Stimulated activated CD4-positive, alpha-beta T cell treated with anti-CD3 and anti-CD28 coated beads, Interleukin-1b, Interleukin-23, amount 100 ng/mL, for 1 hour (primary cell): Measurements from ENCODE around the gene PLIN4.

Source experiments
- DNase-seq, 2 donors: peaks; one replicate each; pipeline ENCODE4 v3.0.0-alpha.2; 2020; ENCODE audit warnings: low read depth in 2 of 2

Gene PLIN4

DNA sequence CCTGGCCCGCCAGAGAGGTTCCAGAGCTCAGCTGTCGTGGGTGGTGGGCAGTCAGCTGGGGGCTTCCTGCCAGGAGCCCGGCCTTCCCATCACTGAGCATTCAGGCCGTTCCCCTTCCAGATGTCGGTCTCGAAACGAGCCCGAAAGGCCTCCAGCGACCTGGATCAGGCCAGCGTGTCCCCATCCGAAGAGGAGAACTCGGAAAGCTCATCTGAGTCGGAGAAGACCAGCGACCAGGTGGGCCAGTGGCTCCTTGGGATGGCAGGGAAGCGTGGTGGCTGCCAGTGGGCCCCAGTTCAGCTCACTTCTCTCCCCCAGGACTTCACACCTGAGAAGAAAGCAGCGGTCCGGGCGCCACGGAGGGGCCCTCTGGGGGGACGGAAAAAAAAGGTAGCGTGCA, 26.8 kb downstream of the PLIN4 start:
- DNase-seq = no peak

DNA sequence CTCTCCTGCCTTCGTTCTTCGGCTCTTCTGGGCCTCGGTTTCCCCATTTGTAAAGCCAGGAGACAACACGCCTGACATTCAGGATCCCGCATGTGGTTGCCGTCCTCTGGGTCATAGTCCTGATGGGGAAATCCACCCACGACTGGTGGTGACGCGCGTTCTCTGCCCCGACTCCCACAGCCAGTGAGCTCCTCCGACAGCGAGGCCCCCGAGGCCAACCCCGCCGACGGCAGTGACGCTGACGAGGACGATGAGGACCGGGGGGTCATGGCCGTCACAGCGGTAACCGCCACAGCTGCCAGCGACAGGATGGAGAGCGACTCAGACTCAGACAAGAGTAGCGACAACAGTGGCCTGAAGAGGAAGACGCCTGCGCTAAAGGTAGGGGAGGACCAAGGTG, 29.8 kb downstream of the PLIN4 start:
- no peak for DNase-seq

DNA sequence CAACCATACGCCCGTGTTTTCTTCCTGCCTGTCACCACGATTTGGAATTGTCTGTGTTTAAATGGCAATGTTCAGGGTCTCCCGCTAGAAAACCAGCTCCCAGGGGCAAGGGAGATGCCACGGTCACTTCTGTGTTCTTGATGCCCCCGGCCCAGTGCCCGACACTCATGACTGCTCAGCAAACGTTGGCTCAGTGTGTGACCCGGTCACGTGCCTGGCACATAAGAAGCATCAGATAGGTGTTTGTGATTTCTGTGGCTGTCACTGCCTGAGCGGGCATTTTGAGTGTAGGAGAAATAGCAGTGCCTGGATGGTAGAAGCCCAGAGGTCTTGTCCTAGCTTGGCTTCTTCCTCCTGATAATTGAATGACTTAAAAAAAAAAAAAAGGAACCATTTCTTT, 30.7 kb downstream of the PLIN4 start:
- DNase-seq = no peak

DNA sequence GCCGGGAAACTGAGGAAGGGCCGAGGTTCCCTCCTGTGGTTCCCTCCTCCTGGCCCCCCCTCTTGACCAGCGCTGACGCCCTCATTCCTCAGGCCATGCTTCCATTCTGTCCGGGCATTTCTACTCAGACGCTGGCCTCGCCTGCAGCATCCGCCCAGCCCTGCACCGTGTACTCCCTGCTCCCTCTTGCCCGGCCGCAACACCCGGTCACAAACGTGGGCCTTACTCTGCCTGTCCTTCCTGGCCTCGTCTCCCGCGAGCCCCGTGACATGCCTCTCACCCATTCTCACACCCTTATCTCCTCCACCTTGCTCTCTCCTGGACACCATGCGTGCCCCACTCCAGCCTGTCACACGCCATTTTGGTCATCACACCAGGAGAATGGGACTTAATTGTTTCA, 34.9 kb downstream of the PLIN4 start:
- no peak for DNase-seq

DNA sequence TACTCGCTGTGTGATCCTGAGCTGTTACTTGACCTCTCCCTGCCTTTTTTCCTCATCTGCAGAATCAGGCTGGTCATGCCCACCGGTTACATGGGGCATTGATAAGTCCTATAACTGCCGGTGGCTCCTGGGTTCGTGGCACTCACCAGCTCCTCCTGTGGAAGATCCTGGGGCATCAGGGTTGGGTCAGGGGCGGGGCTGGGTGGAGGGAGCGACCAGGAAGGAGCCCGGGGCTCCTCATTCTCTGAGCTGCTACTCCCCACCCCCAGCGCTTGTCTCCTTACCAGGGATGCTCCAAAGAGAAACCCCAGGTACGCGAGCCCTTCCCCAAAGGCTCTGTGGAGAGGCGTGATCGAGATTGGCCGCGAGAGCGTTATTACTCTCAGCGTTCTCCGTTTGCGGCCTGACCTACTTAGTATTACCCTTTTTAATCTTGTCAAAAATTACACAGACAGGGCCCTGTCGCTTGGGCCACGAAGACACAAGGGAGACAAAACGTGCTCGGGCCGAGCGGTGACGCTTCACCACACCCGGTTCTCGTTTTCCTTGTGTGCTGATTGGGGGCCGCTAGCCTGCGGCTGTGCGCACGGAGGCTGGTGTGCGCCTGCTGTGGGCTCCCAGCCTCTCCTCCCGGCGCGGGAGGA, 35.4 kb downstream of the PLIN4 start:
- no peak for DNase-seq

DNA sequence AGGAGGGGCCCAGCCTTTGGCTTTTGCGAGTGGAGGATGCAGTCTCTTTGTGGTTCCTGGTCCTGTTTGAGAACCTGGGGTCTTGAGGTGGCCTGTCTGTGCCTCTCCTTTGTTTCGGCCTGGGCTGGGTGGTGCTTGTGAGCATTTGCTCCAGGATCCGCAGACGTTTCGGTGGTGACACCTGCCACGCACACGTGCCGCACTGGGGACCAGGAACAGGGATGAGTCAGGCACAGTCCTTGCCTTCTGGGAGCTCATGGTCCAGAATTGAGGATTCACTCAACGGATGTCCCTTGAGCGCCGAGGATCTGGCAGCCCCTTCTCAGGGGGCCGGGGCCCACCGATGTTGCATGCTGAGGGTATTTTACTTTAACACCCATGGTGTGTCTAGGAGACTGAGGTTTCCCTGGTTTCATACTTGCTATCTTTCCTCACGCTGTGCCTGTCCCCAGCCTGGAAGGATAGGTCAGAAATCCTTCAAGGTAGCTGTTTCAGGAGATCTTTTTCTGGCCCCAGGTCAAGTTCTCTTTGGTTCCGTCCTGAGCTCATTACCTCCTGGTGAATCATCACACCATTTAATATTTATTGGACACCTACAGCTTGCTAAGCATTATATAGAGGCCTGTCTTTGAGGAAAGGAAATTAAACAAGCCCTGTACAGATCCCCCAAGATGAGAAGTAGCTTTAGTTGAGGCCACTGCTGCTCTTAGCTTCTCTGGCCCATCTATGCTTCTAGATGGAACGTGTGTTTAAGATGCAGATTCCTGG, 41.1 kb downstream of the PLIN4 start:
- DNase-seq = no peak

DNA sequence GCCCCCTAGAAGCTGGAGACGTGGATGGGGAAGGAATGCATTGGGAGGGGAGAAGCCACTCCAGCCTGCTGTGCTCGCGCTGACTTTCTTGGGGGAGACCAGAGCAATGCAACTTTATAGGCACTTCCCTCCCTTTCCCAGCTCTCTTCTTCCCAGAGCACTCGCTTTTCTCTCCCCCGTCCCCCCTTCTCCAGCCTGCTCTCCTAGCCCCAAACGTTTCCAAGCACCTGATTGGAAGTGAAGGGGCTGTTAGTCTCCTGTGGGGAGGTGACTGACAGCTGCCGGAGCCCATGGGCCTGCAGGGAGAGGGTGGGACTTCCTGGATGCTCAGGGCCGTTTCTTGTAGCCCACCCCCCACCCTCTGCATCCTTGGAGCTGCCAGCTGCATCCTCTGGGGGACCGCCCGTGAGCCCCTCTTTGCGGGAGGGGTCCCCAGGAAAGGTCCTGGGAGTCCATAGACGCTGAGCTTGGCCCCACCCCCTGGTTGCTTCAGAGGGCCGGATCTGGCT, 43.7 kb downstream of the PLIN4 start:
- no peak for DNase-seq

DNA sequence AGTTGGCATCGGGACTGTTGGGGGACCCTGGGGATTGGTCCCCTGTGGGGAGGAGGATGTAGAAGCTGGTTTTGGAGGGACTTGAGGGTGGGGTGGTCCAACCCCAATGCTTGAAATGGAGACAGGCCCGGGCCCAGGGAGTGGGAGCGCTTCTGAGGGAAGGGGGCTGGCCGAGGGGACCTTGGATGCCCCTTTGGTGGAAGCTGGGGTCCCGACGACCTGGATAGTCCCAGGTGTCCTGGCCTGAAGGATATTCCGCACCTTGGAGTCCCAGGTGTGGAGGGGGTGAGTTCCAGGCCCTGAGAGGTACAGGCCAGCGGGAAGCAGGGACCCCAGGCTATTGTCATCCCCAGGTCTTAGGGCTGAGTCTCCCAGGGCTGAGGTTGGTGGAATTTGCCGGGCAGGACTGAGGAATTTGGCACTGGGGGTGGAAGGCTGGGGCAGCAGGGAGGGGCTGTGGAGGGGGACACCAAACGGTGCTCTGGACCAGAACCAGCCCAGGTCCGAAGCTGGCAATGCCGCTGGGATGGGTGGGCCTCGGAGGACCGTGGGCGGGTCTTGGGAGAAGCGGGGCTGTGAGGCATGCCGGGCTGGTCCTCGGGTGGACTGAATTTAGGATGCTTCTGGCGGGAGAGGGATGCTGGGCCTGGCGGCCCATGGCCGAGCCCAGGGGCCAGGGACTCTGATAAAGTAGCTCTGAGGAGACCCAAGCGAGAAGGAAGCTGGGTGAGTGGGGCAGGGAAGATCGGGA, 44.3 kb downstream of the PLIN4 start:
- no peak for DNase-seq

DNA sequence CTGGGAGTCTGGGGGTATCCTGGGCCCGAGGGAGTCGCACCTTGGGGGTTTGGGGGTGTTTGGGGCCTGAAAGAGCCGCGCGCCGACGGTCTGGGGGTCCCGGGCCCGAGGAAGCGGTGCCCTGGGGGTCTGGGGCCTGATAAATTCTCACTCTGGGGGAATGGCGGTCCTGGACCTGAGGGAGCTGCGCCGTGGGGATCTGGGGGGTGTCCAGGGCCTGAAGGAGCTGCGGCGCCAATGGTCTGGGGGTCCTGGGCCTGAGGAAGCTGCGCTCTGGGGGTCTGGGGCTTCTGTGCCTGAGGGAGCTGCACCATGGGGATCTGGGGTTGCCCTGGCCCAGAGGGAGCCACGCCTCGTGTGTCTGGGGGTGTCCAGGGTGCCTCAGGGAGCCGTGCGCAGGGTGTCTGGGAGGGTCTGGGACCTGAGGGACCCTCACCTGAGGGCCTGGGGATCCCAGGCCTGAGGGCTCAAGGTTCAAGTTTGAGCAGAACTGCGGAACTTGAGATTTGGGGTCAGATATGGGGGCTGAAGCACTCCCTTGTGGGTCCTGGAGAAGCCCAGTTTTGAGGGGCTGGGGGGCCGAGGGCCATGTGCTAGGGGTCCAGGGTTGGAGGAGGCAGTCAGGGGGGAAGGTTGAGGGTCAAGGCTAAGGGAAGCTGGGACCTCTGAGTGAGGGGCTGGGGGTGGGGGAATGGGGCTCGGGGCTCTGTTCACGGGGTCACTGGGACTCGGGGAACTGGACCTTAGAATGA, 45.1 kb downstream of the PLIN4 start:
- DNase-seq = no peak

DNA sequence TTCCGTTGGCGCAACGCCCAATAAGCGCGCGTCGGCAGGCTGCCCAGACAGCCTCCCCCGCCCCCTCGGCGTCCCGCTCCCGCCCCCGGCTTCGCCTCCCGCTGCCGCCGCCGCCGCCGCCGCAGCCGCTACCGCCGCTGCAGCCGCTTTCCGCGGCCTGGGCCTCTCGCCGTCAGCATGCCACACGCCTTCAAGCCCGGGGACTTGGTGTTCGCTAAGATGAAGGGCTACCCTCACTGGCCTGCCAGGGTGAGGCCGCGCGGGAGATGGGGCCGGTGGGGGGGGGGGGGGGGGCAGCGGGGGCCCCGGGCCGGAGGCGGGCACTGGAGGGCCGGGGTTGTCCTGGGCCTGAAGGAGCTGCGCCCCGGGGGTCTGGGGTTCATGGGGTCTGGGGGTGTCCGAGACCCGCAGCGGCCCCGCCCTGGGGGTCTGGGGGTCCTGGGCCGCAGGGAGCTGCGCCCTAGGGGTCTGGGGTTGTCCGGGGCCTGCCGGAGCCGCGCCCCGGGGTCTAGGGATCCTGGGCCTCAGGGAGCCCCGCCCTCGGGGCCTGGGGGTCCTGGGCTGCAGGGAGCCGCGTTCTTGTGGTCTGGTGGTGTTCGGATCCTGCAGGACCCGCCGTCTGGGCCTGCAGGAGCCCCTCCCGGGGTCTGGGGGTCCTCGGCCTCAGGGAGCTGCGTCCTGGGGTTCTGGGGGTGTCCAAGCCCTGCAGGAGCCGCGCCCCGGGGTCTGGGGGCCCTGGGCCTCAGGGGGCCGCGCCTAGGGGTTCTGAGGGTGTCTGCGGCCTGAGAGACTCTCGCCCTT, 45.9 kb downstream of the PLIN4 start, which contains the start of gene HDGFL2:
Gene HDGFL2 (plus strand): TSS at position 124 of the 801 bp plus-strand sequence. CDS start 54 bp downstream, at position 178.
- DNase-seq = peak in 1 of 2 donors; percentile 89

DNA sequence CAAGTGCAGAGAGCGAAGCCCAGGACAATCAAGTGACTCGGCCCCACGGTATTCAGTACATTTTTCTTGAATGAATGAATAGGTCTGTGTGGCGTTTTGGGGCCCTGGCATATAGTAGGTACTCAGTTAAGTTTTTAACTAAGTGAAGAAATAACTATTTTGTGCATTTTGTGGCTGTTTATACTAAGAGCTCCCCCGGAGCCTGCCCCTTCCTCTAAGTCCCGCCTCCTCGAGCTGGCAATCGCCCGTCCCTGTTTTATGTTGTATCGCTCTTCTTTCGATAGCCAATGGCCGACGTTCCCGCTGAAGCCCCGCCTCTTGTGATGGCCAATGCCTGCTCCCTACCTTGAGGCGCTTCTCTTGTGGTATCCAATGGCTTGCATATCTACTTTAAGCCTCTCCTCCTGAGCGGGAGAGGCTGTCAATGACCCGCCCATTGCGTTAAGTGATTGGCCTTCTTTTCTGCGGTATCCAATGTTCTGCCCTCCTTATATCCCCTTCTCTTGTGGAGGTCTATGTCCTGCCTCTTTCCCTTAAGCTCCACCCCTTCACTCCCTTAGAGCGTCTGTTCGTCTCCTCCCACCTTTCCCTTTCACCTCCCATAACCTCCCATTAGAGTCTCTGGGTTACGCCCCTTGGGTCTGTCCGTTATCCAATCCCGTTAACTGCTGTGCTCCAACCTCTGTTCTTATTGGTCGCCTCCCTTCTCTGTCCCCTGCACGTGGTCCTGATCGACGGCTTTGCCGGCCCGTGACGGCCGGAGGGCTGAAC, 46.7 kb downstream of the PLIN4 start:
- DNase-seq = peak; percentile 87 to 95

DNA sequence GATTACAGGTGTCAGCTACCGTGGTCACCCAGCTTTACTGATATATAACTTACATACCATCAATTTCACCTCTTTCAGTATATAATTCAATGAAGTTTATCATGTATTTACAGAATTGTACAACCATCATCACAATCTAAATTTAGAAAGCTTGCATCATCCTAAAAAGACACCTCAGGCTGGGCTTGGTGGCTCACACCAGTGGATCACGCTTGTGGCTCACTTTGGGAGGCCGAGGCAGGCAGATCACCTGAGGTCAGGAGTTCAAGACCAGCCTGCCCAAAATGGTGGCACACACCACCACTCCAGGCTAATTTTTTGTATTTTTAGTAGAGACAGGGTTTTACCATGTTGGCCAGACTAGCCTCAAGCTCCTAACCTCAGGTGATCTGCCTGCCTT, 50.5 kb downstream of the PLIN4 start:
- no peak for DNase-seq

DNA sequence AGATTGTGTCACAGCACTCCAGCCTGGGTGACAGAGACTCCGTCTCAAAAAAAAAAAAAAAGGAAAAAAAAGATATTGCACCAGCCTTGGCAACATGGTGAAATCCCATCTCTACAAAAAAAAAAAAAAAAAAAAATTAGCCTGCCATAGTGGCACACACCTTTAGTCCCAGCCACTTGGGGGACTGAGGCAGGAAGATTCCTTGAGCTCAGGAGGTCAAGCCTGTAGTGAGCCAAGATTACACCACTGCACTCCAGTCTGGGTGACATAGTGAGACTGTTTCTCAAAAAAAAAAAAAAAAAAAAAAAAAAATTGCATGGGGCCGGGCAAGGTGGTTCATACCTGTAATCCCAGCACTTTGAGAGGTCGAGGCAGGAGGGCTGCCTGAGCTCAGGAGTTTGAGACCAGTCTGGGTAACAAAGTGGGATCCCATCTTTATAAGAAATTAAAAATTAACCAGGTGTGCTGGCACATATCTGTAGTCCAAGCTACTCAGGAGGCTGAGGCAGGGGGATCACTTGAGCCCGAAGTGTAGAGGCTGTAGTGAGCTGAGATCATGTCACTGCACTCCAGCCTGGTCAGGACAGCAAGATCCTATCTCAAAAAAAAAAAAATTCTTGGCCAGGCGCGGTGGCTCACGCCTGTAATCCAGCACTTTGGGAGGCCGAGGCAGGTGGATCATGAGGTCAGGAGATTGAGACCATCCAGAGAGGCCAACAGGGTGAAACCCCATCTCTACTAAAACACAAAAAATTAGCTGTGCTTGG, 53.3 kb downstream of the PLIN4 start:
- DNase-seq = no peak

DNA sequence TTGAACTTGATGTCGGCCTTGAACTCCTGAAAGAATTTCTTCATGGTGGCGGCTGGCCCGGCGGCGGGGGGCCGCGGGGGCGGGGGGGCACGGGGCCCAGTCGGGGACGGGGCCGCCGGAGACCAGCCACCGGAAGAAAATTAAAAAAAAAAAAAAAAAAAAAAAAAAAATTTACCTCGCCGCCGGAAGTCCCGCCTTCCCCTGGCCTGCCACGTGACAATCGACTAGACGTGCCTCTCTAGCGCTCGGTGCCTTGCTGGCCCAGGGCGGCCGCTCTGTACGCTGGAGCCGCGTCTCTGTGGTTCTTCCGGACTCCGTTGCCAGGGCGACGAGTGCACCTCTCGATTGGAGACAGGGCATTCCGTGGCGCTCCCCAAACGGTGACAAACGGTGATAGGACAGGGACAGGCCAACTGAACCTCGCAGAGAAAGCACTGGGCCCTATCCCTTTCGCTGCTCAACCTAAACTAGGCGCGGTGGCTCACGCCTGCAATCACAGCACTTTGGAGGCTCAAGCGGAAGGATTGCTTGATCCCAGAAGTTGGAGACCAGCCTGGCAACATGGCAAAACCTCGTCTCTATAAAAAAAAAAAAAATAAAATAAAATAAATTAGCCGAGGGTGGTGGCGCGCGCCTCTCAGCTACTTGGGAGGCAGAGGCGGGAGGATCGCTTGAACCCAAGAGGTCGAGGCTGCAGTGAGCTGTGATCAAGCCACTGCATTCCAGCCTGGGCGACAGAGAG, 60.5 kb downstream of the PLIN4 start, which contains the start of gene UBXN6:
Gene UBXN6 (minus strand): TSS at position 141 of the 742 bp plus-strand sequence. CDS start 97 bp downstream, at position 44.
- peak; percentile 89 to 96 for DNase-seq

DNA sequence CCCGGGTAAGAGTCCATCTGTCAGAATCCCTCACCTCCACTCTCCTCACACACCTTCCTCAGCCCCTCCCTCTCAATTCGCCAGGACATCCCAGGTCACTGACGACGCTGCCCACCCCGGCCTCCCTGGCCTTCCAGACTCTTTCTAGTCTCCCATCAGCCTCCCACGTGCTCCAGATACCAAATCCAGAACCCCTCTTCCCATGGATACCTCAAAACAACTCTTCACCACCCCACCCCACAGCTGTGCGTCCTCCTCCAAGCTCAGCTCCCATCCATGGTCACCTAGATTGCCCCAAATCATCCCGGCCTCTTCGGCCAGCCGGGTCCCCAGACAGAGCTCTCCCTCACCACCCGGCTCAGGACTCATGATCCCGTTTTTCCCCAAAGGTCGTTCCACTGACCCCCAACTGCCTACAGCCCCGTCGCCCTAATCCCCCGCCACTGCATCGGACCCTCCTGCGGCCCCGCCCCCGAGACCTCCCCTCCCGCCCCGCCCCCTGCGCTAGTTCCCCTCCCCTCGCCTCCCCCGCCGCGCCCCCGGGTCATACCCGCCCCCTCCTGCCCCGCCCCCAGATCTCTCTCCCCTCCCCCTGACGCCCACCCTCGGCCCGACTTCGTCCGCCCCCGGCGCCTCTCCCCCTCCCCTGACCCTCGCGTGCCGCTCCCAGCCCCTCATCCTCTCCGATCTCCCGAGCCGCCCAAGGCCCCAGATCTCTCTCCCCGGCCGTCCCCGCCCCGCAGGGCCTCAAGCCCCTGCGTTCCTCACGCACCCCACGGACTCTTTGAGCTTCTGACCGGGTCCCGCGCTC, 61.2 kb downstream of the PLIN4 start:
- peak in 1 of 2 donors; percentile 16 for DNase-seq

DNA sequence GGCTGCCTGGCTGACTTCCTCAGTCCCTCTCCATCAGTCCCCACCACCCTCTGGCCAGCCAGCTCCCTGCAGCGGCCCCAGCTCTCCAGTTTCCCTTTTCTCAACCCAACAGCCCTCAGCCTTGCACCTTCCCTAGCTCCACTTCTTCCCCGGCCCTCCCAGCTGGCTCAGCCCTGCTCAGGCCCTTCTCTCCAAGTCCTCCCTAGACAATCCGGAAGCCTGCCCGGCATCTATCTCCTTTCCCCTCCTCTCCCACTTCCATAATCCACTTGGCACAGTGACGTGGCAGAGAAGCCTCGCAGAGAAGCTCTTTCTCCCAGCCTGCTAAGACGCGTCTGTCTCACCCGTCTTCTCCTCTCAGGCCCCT, 61.8 kb downstream of the PLIN4 start:
- DNase-seq = no peak

DNA sequence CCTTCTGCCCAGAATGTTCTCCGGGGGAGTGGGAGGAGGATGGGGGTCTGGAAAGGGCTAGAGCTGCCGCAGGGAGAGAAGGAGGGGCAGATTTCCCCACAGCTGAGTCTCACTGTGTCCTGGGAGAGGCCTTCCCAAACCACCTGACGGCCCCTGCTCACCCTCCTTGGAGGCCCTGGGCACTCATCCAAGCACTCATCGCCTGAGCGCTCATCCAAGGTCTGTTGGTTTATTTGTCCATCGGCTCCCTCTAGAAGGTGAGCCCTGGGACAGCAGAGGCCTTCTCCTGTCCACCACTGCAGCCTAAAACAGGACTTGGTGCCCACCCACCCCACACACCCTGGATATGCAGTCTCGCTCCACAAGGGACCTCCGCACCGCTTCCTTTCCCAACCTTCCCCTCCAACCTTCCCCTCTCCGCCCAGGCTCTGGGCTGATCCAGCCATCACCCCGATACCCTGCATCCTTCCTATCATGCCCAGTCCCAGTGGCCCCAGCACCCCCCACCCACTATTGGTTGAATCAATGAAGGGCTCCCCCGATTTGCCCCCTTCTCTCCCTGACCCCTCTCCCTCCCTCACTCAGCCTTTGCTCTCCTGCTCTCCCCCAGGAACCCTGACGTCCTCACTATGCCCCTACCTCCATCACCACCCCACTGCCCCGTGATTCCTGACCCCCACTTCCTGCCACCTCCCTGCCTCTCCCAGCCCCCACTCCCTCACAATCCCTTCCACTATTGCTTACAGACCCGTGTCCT, 62.4 kb downstream of the PLIN4 start:
- DNase-seq = no peak
